ENCODE measurements around the gene UBASH3A.

The UBASH3A gene

GRCh38 chr21:42453224-42453985 is 49.7 kb downstream of the UBASH3A start:
- Histone ChIP-seq H3K9me2 (ENCODE audit: low read depth, low read length) (no peaks in the 10 kb centered on the region), H3K27me3 (ENCODE audit: insufficient read depth, low read length) (no peaks in the 10 kb centered on the region), H3K27ac (ENCODE audit: low read depth, low read length, poor library complexity, severe bottlenecking) (no peak overlapping the region), H3K9ac (ENCODE audit: low read length) (no peak overlapping the region), H3K4me2 (ENCODE audit: low read length) (no peak overlapping the region), H3K9me3 (ENCODE audit: low read length) (peaks cover under 1% of the 10 kb centered on the region; the same call in 1 of the 2 replicates), H3K4me3 (ENCODE audit: low read depth, low read length, poor library complexity, severe bottlenecking) (no peak overlapping the region), H4K20me1 (ENCODE audit: insufficient read depth, low read length) (no peaks in the 10 kb centered on the region), H3F3A (ENCODE audit: insufficient read depth, low read length) (no peaks in the 10 kb centered on the region), H3K36me3 (ENCODE audit: insufficient read depth, low read length) (no peaks in the 10 kb centered on the region), H3K4me1 (ENCODE audit: insufficient read depth, low read length, severe bottlenecking) (peaks cover 10% of the 10 kb centered on the region), H3K79me2 (ENCODE audit: insufficient read depth, low read length) (no peaks in the 10 kb centered on the region), H2AFZ (ENCODE audit: low read length) (no peak overlapping the region)
- no peak for TF ChIP-seq EZH2 (IDR thresholded peaks at IDR 0.05; ENCODE audit: borderline replicate concordance, low read length)
- TF ChIP-seq, protein P1, sequence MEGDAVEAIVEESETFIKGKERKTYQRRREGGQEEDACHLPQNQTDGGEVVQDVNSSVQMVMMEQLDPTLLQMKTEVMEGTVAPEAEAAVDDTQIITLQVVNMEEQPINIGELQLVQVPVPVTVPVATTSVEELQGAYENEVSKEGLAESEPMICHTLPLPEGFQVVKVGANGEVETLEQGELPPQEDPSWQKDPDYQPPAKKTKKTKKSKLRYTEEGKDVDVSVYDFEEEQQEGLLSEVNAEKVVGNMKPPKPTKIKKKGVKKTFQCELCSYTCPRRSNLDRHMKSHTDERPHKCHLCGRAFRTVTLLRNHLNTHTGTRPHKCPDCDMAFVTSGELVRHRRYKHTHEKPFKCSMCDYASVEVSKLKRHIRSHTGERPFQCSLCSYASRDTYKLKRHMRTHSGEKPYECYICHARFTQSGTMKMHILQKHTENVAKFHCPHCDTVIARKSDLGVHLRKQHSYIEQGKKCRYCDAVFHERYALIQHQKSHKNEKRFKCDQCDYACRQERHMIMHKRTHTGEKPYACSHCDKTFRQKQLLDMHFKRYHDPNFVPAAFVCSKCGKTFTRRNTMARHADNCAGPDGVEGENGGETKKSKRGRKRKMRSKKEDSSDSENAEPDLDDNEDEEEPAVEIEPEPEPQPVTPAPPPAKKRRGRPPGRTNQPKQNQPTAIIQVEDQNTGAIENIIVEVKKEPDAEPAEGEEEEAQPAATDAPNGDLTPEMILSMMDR (IDR thresholded peaks at IDR 0.05; ENCODE audit: low read length): no peak

GRCh38 chr21:42453986-42454570 is 50.4 kb downstream of the UBASH3A start:
- Histone ChIP-seq H3K79me2 (ENCODE audit: insufficient read depth, low read length) (no peaks in the 10 kb centered on the region), H3K9me3 (ENCODE audit: low read length) (peaks cover 4% of the 10 kb centered on the region; the same call in 1 of the 2 replicates), H3F3A (ENCODE audit: insufficient read depth, low read length) (no peaks in the 10 kb centered on the region), H4K20me1 (ENCODE audit: insufficient read depth, low read length) (no peaks in the 10 kb centered on the region), H3K9ac (ENCODE audit: low read length) (no peak overlapping the region), H3K4me3 (ENCODE audit: low read depth, low read length, poor library complexity, severe bottlenecking) (no peak overlapping the region), H3K4me2 (ENCODE audit: low read length) (no peak overlapping the region), H3K9me2 (ENCODE audit: low read depth, low read length) (no peaks in the 10 kb centered on the region), H2AFZ (ENCODE audit: low read length) (no peak overlapping the region), H3K27ac (ENCODE audit: low read depth, low read length, poor library complexity, severe bottlenecking) (no peak overlapping the region), H3K36me3 (ENCODE audit: insufficient read depth, low read length) (no peaks in the 10 kb centered on the region), H3K4me1 (ENCODE audit: insufficient read depth, low read length, severe bottlenecking) (peaks cover 10% of the 10 kb centered on the region), H3K27me3 (ENCODE audit: insufficient read depth, low read length) (no peaks in the 10 kb centered on the region)
- TF ChIP-seq, protein P1 (IDR thresholded peaks at IDR 0.05; ENCODE audit: low read length): no peak
- TF ChIP-seq EZH2 (IDR thresholded peaks at IDR 0.05; ENCODE audit: borderline replicate concordance, low read length): no peak

GRCh38 chr21:42454786-42455185 is 51.1 kb downstream of the UBASH3A start:
- Histone ChIP-seq H2AFZ (ENCODE audit: low read length) (no peak overlapping the region), H3K4me1 (ENCODE audit: insufficient read depth, low read length, severe bottlenecking) (peaks cover 11% of the 10 kb centered on the region), H3K9ac (ENCODE audit: low read length) (no peak overlapping the region), H3K79me2 (ENCODE audit: insufficient read depth, low read length) (no peaks in the 10 kb centered on the region), H3K4me2 (ENCODE audit: low read length) (no peak overlapping the region), H3F3A (ENCODE audit: insufficient read depth, low read length) (no peaks in the 10 kb centered on the region), H3K9me3 (ENCODE audit: low read length) (peaks cover 4% of the 10 kb centered on the region; the same call in 1 of the 2 replicates), H3K27me3 (ENCODE audit: insufficient read depth, low read length) (no peaks in the 10 kb centered on the region), H4K20me1 (ENCODE audit: insufficient read depth, low read length) (no peaks in the 10 kb centered on the region), H3K36me3 (ENCODE audit: insufficient read depth, low read length) (no peaks in the 10 kb centered on the region), H3K9me2 (ENCODE audit: low read depth, low read length) (no peaks in the 10 kb centered on the region), H3K27ac (ENCODE audit: low read depth, low read length, poor library complexity, severe bottlenecking) (no peak overlapping the region), H3K4me3 (ENCODE audit: low read depth, low read length, poor library complexity, severe bottlenecking) (no peak overlapping the region)
- no peak for TF ChIP-seq EZH2 (IDR thresholded peaks at IDR 0.05; ENCODE audit: borderline replicate concordance, low read length)
- TF ChIP-seq, protein P1 (IDR thresholded peaks at IDR 0.05; ENCODE audit: low read length): no peak
